ENCODE measurements around the gene COX7A2. TPM values are rescaled to one million over a fixed set of nuclear protein-coding genes. Genes with fewer than 3 reads are reported as not detected.
A peak's percentile ranks its signal among the peaks of the same experiment; 100 is the strongest.

Gene COX7A2
- total RNA-seq, 1 donor from 2014 or later, result 302 TPM

GRCh38 chr6:75268121-75268987 is 24.8 kb upstream of the COX7A2 start:
- Mint-ChIP-seq H3K9me3 (ENCODE audit: low read depth) (peaks cover 8% of the 10 kb centered on the region), H3K27me3 (ENCODE audit: low read depth) (no peaks in the 10 kb centered on the region), H3K36me3 (ENCODE audit: low read depth) (peaks cover 13% of the 10 kb centered on the region), H3K27ac (ENCODE audit: unreplicated experiment) (no peak overlapping the region), H3K4me1 (ENCODE audit: low read depth) (peaks cover 30% of the 10 kb centered on the region), H3K4me3 (ENCODE audit: unreplicated experiment) (no peak overlapping the region)
- no peak for DNase-seq (ENCODE audit: low spot score)
- TF ChIP-seq CTCF (IDR thresholded peaks at IDR 0.05), result no peak

- H3K27ac Mint-ChIP-seq (ENCODE audit: unreplicated experiment), result peak overlapping the region; percentile 10
- no peak for DNase-seq (ENCODE audit: low spot score)
- peaks cover 7% of the 10 kb centered on the region for H3K36me3 Mint-ChIP-seq (ENCODE audit: low read depth)
- peaks cover 27% of the 10 kb centered on the region for H3K4me1 Mint-ChIP-seq (ENCODE audit: low read depth)
- H3K27me3 Mint-ChIP-seq (ENCODE audit: low read depth), result no peaks in the 10 kb centered on the region
- no peak overlapping the region for H3K4me3 Mint-ChIP-seq (ENCODE audit: unreplicated experiment)
- peaks cover 2% of the 10 kb centered on the region for H3K9me3 Mint-ChIP-seq (ENCODE audit: low read depth)
- TF ChIP-seq CTCF (IDR thresholded peaks at IDR 0.05), result no peak
Observed at GRCh38 chr6:75267461-75267860, 23.9 kb upstream of the COX7A2 start.

GRCh38 chr6:75266716-75267291 is 23.2 kb upstream of the COX7A2 start:
- Mint-ChIP-seq H3K36me3 (ENCODE audit: low read depth) (peaks cover 4% of the 10 kb centered on the region), H3K4me3 (ENCODE audit: unreplicated experiment) (no peak overlapping the region), H3K27ac (ENCODE audit: unreplicated experiment) (no peak overlapping the region), H3K27me3 (ENCODE audit: low read depth) (no peaks in the 10 kb centered on the region), H3K4me1 (ENCODE audit: low read depth) (peaks cover 20% of the 10 kb centered on the region), H3K9me3 (ENCODE audit: low read depth) (no peaks in the 10 kb centered on the region)
- TF ChIP-seq CTCF (IDR thresholded peaks at IDR 0.05), result peak; percentile 95
- no peak for DNase-seq (ENCODE audit: low spot score)

DNA sequence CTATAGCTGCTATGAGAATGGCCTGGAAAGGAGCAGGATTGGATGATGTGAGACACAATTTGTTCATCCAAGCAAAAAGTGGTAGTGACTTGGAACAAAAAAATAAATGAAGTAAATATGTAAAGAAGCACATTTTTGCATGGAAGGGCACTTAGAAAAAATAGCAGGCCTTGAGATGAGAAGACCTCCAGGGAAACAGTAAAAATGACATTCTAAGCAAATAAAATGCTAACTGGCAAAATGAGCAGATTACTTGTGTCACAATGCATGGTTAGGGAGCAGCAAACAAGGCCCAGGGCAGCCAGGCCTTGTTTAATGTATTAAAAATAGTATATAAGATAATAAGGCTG is 19.8 kb upstream of the COX7A2 start:
- H3K36me3 Mint-ChIP-seq (ENCODE audit: low read depth), result peaks cover 7% of the 10 kb centered on the region
- peaks cover 11% of the 10 kb centered on the region for H3K4me1 Mint-ChIP-seq (ENCODE audit: low read depth)
- no peak overlapping the region for H3K27ac Mint-ChIP-seq (ENCODE audit: unreplicated experiment)
- TF ChIP-seq CTCF (IDR thresholded peaks at IDR 0.05), result no peak
- no peaks in the 10 kb centered on the region for H3K9me3 Mint-ChIP-seq (ENCODE audit: low read depth)
- no peak overlapping the region for H3K4me3 Mint-ChIP-seq (ENCODE audit: unreplicated experiment)
- DNase-seq (ENCODE audit: low spot score), result no peak
- H3K27me3 Mint-ChIP-seq (ENCODE audit: low read depth), result no peaks in the 10 kb centered on the region

DNA sequence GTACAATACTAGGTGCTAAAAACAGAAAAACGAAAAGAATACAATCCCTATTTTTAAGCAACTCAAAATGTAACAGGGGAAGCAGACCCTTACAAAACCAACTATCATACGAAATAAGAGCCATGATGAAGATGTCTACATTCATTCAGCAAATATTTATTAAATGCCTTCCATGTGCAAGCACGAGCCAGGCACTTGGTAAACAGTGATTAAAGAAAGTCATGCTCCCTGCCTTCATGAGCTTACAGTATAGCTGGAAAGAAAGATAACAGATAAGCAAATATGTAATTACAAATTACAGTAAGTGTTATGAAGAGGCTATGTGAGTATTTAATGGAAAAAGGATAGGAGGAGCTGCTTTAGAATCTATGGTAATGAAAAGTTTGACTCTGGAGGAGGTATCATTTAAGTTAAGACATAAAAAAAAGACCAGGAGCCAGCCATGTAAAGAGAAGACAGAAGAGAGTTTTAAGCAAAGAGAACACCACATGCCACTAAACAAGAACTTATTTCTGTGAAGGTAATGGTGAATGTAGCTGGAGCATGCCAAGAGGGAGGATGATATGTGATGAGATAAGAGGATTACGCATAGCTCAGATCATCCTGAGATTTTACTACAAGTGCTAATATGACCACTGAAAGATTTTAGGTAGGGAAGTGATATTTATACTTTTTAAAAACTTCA is 19.3 kb upstream of the COX7A2 start:
- no peaks in the 10 kb centered on the region for H3K27me3 Mint-ChIP-seq (ENCODE audit: low read depth)
- H3K36me3 Mint-ChIP-seq (ENCODE audit: low read depth), result peaks cover 8% of the 10 kb centered on the region
- no peak for TF ChIP-seq CTCF (IDR thresholded peaks at IDR 0.05)
- H3K27ac Mint-ChIP-seq (ENCODE audit: unreplicated experiment), result no peak overlapping the region
- H3K4me1 Mint-ChIP-seq (ENCODE audit: low read depth), result peaks cover 11% of the 10 kb centered on the region
- H3K9me3 Mint-ChIP-seq (ENCODE audit: low read depth), result no peaks in the 10 kb centered on the region
- no peak overlapping the region for H3K4me3 Mint-ChIP-seq (ENCODE audit: unreplicated experiment)
- DNase-seq (ENCODE audit: low spot score), result no peak

Data from chondrocyte (in vitro differentiated cells).